CD4-positive, CD25-positive, alpha-beta regulatory T cell (primary cell): ENCODE data around the gene AFF3. TPM values are rescaled to one million over a fixed set of nuclear protein-coding genes. Genes with fewer than 3 reads are reported as not detected.
"Not testable (repeated sequence)": the region's sequence is repeated elsewhere in the genome, so short reads cannot be mapped to it uniquely, and the experiment has no call there.

Experiments used
- ATAC-seq, 2 donors: fragments of 150-1000 bp; cut with Tn5 transposase; one replicate each; pipeline ENCODE4 v1.10.0; 2021; ENCODE audit warnings: low read depth in 2 of 2, moderate number of reproducible peaks in 2 of 2, moderate library complexity in 1 of 2
- DNase-seq, 3 donors: peaks; one replicate each; pipeline versions ENCODE4 v3.0.0 to v3.0.0-alpha.2; 2012 to 2022; ENCODE audit warnings: mixed read lengths in 1 of 3
- H3K27ac ChIP-seq: one replicate; pipeline ENCODE4 v1.7.0; 2013; ENCODE audit warnings: mild to moderate bottlenecking, low read length; ENCODE audit not compliant: insufficient read depth, poor library complexity, severe bottlenecking
- H3K27me3 ChIP-seq: one replicate; pipeline ENCODE4 v1.7.0; 2013; ENCODE audit warnings: low read length; ENCODE audit not compliant: control insufficient read depth, insufficient read depth
- H3K36me3 ChIP-seq: one replicate; pipeline ENCODE4 v1.7.0; 2013; ENCODE audit warnings: mild to moderate bottlenecking, low read length, moderate library complexity; ENCODE audit not compliant: control insufficient read depth, insufficient read depth
- H3K4me1 ChIP-seq: 2 replicates; pipeline ENCODE4 v1.7.0; 2013; ENCODE audit warnings: mild to moderate bottlenecking, low read length; ENCODE audit not compliant: insufficient read depth, control insufficient read depth, poor library complexity, severe bottlenecking
- H3K4me3 ChIP-seq: one replicate; pipeline ENCODE4 v1.7.0; 2013; ENCODE audit warnings: low read depth, mild to moderate bottlenecking, low read length, moderate library complexity
- H3K9me3 ChIP-seq, 2 experiments: 1 replicate in 1 of 2; 2 replicates in 1 of 2; pipeline ENCODE4 v1.7.0; 2013; ENCODE audit warnings: low read length in 2 of 2, mild to moderate bottlenecking in 1 of 2, moderate library complexity in 1 of 2; ENCODE audit not compliant: control insufficient read depth in 2 of 2
- H3K27ac Mint-ChIP-seq, 3 donors: one replicate each; pipeline ENCODE4 v1.8.0; 2020 to 2022; ENCODE audit warnings: mild to moderate bottlenecking in 3 of 3, mixed read lengths in 3 of 3, moderate library complexity in 2 of 3
- H3K27me3 Mint-ChIP-seq: one replicate; pipeline ENCODE4 v1.8.0; 2022; ENCODE audit warnings: mild to moderate bottlenecking, mixed read lengths
- H3K36me3 Mint-ChIP-seq: one replicate; pipeline ENCODE4 v1.8.0; 2020; ENCODE audit warnings: mixed read lengths
- H3K4me1 Mint-ChIP-seq, 4 donors: one replicate each; pipeline ENCODE4 v1.8.0; 2020 to 2022; ENCODE audit warnings: mixed read lengths in 4 of 4, mild to moderate bottlenecking in 1 of 4
- H3K4me3 Mint-ChIP-seq, 4 donors: one replicate each; pipeline ENCODE4 v1.8.0; 2020 to 2022; ENCODE audit warnings: mild to moderate bottlenecking in 4 of 4, mixed read lengths in 4 of 4, moderate library complexity in 3 of 4
- H3K9me3 Mint-ChIP-seq, 7 donors: one replicate each; pipeline ENCODE4 v1.8.0; 2020 to 2022; ENCODE audit warnings: mixed read lengths in 7 of 7, mild to moderate bottlenecking in 3 of 7, moderate library complexity in 2 of 7
- polyA plus RNA-seq, 4 donors: library from polyadenylated mRNA; unstranded; fragments of 300-500 nt; fragmentation: Illumina TruSeq; gene quantifications; one replicate each; pipeline ENCODE4 v1.2.3, GENCODE V29; 2021
- total RNA-seq: library from RNA; stranded (reverse); gene quantifications from one replicate; pipeline ENCODE4 v1.2.3, GENCODE V29; 2022

AFF3 gene
- total and polyA plus RNA-seq, 5 donors from 2014 or later = 0.82 to 10.1 (median 4.2) TPM

GRCh38 chr2:100097611-100098294, 44.6 kb downstream of the AFF3 start:
- not testable (repeated sequence) for H3K4me1 ChIP-seq, H3K27ac ChIP-seq, H3K36me3 Mint-ChIP-seq, ATAC-seq, DNase-seq, H3K4me1 Mint-ChIP-seq, H3K4me3 ChIP-seq, H3K9me3 Mint-ChIP-seq, H3K27ac Mint-ChIP-seq, H3K4me3 Mint-ChIP-seq, H3K27me3 Mint-ChIP-seq, H3K9me3 ChIP-seq, H3K36me3 ChIP-seq, H3K27me3 ChIP-seq

- H3K9me3 Mint-ChIP-seq, H3K27ac ChIP-seq, ATAC-seq, H3K4me1 ChIP-seq, H3K27me3 Mint-ChIP-seq, H3K4me3 Mint-ChIP-seq, DNase-seq, H3K27me3 ChIP-seq, H3K9me3 ChIP-seq, H3K36me3 ChIP-seq, H3K27ac Mint-ChIP-seq, H3K4me1 Mint-ChIP-seq, H3K4me3 ChIP-seq, H3K36me3 Mint-ChIP-seq: not testable (repeated sequence)
These were observed 46.5 kb downstream of the AFF3 start for GRCh38 chr2:100095845-100096244.

GRCh38 chr2:100091807-100092206, 50.6 kb downstream of the AFF3 start:
- H3K36me3 ChIP-seq, H3K27ac ChIP-seq, H3K27ac Mint-ChIP-seq, H3K4me3 ChIP-seq, H3K9me3 ChIP-seq, H3K9me3 Mint-ChIP-seq, H3K27me3 ChIP-seq, H3K27me3 Mint-ChIP-seq, H3K4me1 ChIP-seq, H3K4me1 Mint-ChIP-seq, H3K4me3 Mint-ChIP-seq, H3K36me3 Mint-ChIP-seq, DNase-seq, ATAC-seq: not testable (repeated sequence)

GRCh38 chr2:100085744-100086143, 56.6 kb downstream of the AFF3 start:
- not testable (repeated sequence) for H3K27me3 Mint-ChIP-seq, ATAC-seq, H3K9me3 Mint-ChIP-seq, H3K4me3 Mint-ChIP-seq, H3K27ac Mint-ChIP-seq, DNase-seq, H3K36me3 ChIP-seq, H3K9me3 ChIP-seq, H3K4me3 ChIP-seq, H3K27me3 ChIP-seq, H3K4me1 ChIP-seq, H3K27ac ChIP-seq, H3K4me1 Mint-ChIP-seq, H3K36me3 Mint-ChIP-seq

- not testable (repeated sequence) for H3K4me3 Mint-ChIP-seq, H3K36me3 Mint-ChIP-seq
- H3K27ac Mint-ChIP-seq = peak overlapping the region in 1 of 3 donors; percentile 14
These were observed 58.8 kb downstream of the AFF3 start for GRCh38 chr2:100083421-100084216.

GRCh38 chr2:100082302-100082978, 60.0 kb downstream of the AFF3 start:
- H3K36me3 ChIP-seq, H3K36me3 Mint-ChIP-seq, DNase-seq, H3K4me1 Mint-ChIP-seq, H3K27me3 Mint-ChIP-seq, H3K4me3 ChIP-seq, H3K27ac Mint-ChIP-seq, H3K9me3 Mint-ChIP-seq, H3K9me3 ChIP-seq, H3K27me3 ChIP-seq, H3K27ac ChIP-seq, ATAC-seq, H3K4me1 ChIP-seq, H3K4me3 Mint-ChIP-seq: not testable (repeated sequence)

More at GRCh38 chr2:100083421-100084216, 58.8 kb downstream of the AFF3 start:
- not testable (repeated sequence) for ATAC-seq, H3K4me1 Mint-ChIP-seq, H3K27me3 ChIP-seq, H3K36me3 ChIP-seq, H3K4me3 ChIP-seq, DNase-seq, H3K4me1 ChIP-seq, H3K9me3 ChIP-seq, H3K27me3 Mint-ChIP-seq, H3K27ac ChIP-seq, H3K9me3 Mint-ChIP-seq

GRCh38 chr2:100077935-100078334, 64.5 kb downstream of the AFF3 start:
- peaks cover 0 to 4% (median 2%) of the 10 kb centered on the region in 4 donors for H3K4me1 Mint-ChIP-seq
- DNase-seq (no peak), ATAC-seq (no peak)
- peaks cover 9% of the 10 kb centered on the region for H3K36me3 Mint-ChIP-seq
- no peaks in the 10 kb centered on the region for H3K4me1 ChIP-seq
- no peaks in the 10 kb centered on the region for H3K9me3 ChIP-seq
- no peaks in the 10 kb centered on the region for H3K27me3 ChIP-seq
- no peaks in the 10 kb centered on the region for H3K9me3 Mint-ChIP-seq
- no peak overlapping the region for H3K4me3 ChIP-seq
- no peak overlapping the region for H3K4me3 Mint-ChIP-seq
- H3K36me3 ChIP-seq = no peaks in the 10 kb centered on the region
- no peaks in the 10 kb centered on the region for H3K27me3 Mint-ChIP-seq
- no peak overlapping the region for H3K27ac Mint-ChIP-seq
- no peak overlapping the region for H3K27ac ChIP-seq
